Body of pancreas (tissue), 4 donors: ENCODE results near the gene COBL.

Experiments
- CTCF ChIP-seq, 7 experiments: fragments of 450-650 bp in 4 of 7; fragments of 200-600 bp in 3 of 7; sonication (generic) in 3 of 7; IDR thresholded peaks; one replicate each; pipeline ENCODE4 v1.5.1; 2016 to 2019; ENCODE audit warnings: antibody characterized with exemption in 7 of 7
- POLR2A ChIP-seq, 3 donors: fragments of 450-650 bp; IDR thresholded peaks; one replicate each; pipeline ENCODE4 v1.6.1; 2016; ENCODE audit warnings: antibody characterized with exemption in 3 of 3, mild to moderate bottlenecking in 2 of 3

- TF ChIP-seq CTCF (IDR thresholded peaks at IDR 0.05) (no peak), POLR2A (IDR thresholded peaks at IDR 0.05) (no peak)
Observed at GRCh38 chr7:51304729-51305128, 11.9 kb downstream of the COBL start.
